ENCODE measurements around the gene ADM2. TPM values are rescaled to one million over a fixed set of nuclear protein-coding genes. Genes with fewer than 3 reads are reported as not detected.
A peak's percentile ranks its signal among the peaks of the same experiment; 100 is the strongest.

The ADM2 gene
- total RNA-seq, 1 experiment from 2014 or later: 11.9 TPM

DNA sequence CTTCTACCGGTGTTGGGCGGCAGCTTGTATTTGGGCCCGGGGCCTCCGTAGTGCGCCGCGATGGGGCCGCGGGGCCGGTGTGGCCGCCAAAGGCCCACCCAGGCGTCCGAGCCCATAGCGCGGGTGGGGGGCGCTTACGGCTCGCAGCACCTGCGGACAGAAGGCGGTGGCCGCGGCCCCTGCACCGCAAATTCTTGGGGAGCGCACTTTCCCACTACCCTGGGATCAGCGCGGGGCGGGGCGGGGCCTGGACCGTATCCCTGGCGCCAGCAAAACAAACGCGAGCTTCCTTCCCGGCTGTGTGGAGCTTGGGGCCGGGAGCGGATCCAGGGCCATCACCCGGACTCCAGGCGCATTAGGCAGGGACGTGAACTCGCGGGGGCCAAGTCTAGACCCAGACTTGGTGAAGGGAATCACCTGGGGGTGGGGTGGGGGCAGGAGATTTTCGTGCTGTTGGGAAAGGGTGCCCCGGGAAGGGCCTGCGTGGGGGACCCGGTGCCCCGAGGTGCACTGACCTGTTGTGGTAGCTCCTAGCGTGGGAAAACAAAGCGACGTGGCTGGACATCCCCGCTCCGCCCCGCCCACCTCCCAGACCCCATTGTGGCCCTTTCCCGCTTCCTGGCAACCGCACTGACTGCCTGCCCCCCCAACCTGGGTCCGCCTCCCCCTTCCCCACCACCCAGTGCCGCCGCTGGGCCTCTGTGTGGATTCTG lies 50.8 kb downstream of the ADM2 start:
- no peaks in the 10 kb centered on the region; a peak in 1 of 5 replicates for H3K9me3 Mint-ChIP-seq
- peaks cover 37% of the 10 kb centered on the region; the same call in 1 of the 2 replicates for H3K27me3 ChIP-seq (ENCODE audit: insufficient read depth, low read length)

More for the DNA sequence above, 50.8 kb downstream of the ADM2 start:
- no peak overlapping the region for H3K9ac ChIP-seq (ENCODE audit: extremely low read depth, insufficient read length, low read length)
- H4K8ac ChIP-seq (replicated peaks; ENCODE audit: insufficient read length, low read depth, low read length): no peak overlapping the region
- H3K4ac ChIP-seq (ENCODE audit: low read depth, low read length): no peak overlapping the region
- H3K14ac ChIP-seq (ENCODE audit: insufficient read depth, low read length): no peak overlapping the region; the same call in 1 of the 2 replicates
- Mint-ChIP-seq H3K27me3 (ENCODE audit: low read depth) (peaks cover 78% of the 10 kb centered on the region), H3K4me1 (peaks cover 11 to 15% of the 10 kb centered on the region in 2 experiments), H3K27ac (no peak overlapping the region), H3K4me3 (peak overlapping the region; percentile 47 to 80), H3K36me3 (ENCODE audit: insufficient read depth in 1 of 3, low read depth in 3 of 3) (no peaks in the 10 kb centered on the region; a peak in 1 of 7 replicates)
- no peak overlapping the region for H2BK5ac ChIP-seq (ENCODE audit: insufficient read length, low read length)
- TF ChIP-seq CTCF (conservative IDR thresholded peaks at IDR 0.05): no peak
- no peaks in the 10 kb centered on the region for H4K20me1 ChIP-seq (ENCODE audit: control insufficient read depth, insufficient read depth, insufficient read length)
- DNase-seq: peak; percentile 53
- H3K23ac ChIP-seq (ENCODE audit: insufficient read length, low read depth, low read length): no peak overlapping the region
- no peaks in the 10 kb centered on the region for H3K79me1 ChIP-seq (ENCODE audit: insufficient read depth, low read depth, low read length, poor library complexity, severe bottlenecking)
- H2AK5ac ChIP-seq (ENCODE audit: insufficient read length, low read length): no peak overlapping the region
- no peak overlapping the region for H2BK15ac ChIP-seq (ENCODE audit: low read depth, low read length)
- no peaks in the 10 kb centered on the region for H3K4me1 ChIP-seq (ENCODE audit: insufficient read depth, low read length)
- H3K56ac ChIP-seq (ENCODE audit: insufficient read length, low read depth, low read length): no peak overlapping the region
- no peak overlapping the region for H3K27ac ChIP-seq (ENCODE audit: insufficient read length, low read depth, low read length)
- H4K91ac ChIP-seq (ENCODE audit: insufficient read length, low read depth, low read length): no peak overlapping the region
- no peak overlapping the region for H2BK20ac ChIP-seq (ENCODE audit: low read depth, low read length, poor library complexity, severe bottlenecking)
- no peak overlapping the region for H3T11ph ChIP-seq (ENCODE audit: low read length)
- H3K23me2 ChIP-seq (ENCODE audit: insufficient read length, low read depth, low read length, poor library complexity, severe bottlenecking): peaks cover 18% of the 10 kb centered on the region
- no peak overlapping the region for H2BK12ac ChIP-seq (ENCODE audit: insufficient read length, low read depth, low read length)
- H2BK120ac ChIP-seq (ENCODE audit: low read depth, low read length, poor library complexity, severe bottlenecking): no peak overlapping the region
- peak overlapping the region; percentile 79 for H3K18ac ChIP-seq (ENCODE audit: insufficient read length, low read depth, low read length)
- WGBS (ENCODE audit: extremely low coverage, insufficient read length, low lambda C conversion rate): no CpG with 5 or more reads among the region's 56 CpGs
- H3K4me2 ChIP-seq (ENCODE audit: insufficient read depth, insufficient read length, low read length): peak overlapping the region; percentile 34
- no peaks in the 10 kb centered on the region for H3K9me3 ChIP-seq (ENCODE audit: control insufficient read depth, low read depth, low read length)
- no peak overlapping the region for H4K5ac ChIP-seq (ENCODE audit: insufficient read length, low read depth, low read length)
- no peaks in the 10 kb centered on the region for H3K79me2 ChIP-seq (ENCODE audit: insufficient read depth, low read length)
- no peak overlapping the region for H2AFZ ChIP-seq (ENCODE audit: low read length)
